ENCODE measurements around the gene CAVIN1. TPM values are rescaled to one million over a fixed set of nuclear protein-coding genes. Genes with fewer than 3 reads are reported as not detected.
"Not testable (repeated sequence)": the region's sequence is repeated elsewhere in the genome, so short reads cannot be mapped to it uniquely, and the experiment has no call there.

Gene CAVIN1
- total and polyA plus RNA-seq, 2 experiments from 2014 or later, result 18.1 to 35.7 TPM

GRCh38 chr17:42400844-42401375, 22.1 kb downstream of the CAVIN1 start:
- H4K20me1 ChIP-seq (replicated peaks; ENCODE audit: insufficient read depth); H3K27me3 Mint-ChIP-seq (ENCODE audit: insufficient read depth, low read depth, poor library complexity); H3K27ac ChIP-seq (ENCODE audit: low read depth); H3K9me3 Mint-ChIP-seq; ATAC-seq; H3F3A ChIP-seq (replicated peaks; ENCODE audit: low read depth); H2AFZ ChIP-seq; H3K4me2 ChIP-seq; H3K36me3 ChIP-seq (ENCODE audit: insufficient read depth); DNase-seq (ENCODE audit: low spot score); H3K36me3 Mint-ChIP-seq (ENCODE audit: low read depth); H3K4me3 ChIP-seq; H3K27me3 ChIP-seq (ENCODE audit: insufficient read depth); H3K9me2 ChIP-seq (ENCODE audit: insufficient read depth); H3K4me3 Mint-ChIP-seq; H3K27ac Mint-ChIP-seq; H3K79me2 ChIP-seq (replicated peaks; ENCODE audit: insufficient read depth): not testable (repeated sequence)
- H3K4me1 ChIP-seq (ENCODE audit: insufficient read depth), result peaks cover 31% of the 10 kb centered on the region
- H3K4me1 Mint-ChIP-seq, result peaks cover 32% of the 10 kb centered on the region

- ATAC-seq, result peak; percentile 12; the same call in 1 of the 3 replicates
- Histone ChIP-seq H4K20me1 (replicated peaks; ENCODE audit: insufficient read depth) (no peaks in the 10 kb centered on the region), H3K4me2 (peak overlapping the region; percentile 37), H3K27ac (ENCODE audit: low read depth) (peak overlapping the region; percentile 59), H2AFZ (peak overlapping the region; percentile 0; the same call in 1 of the 2 replicates), H3K4me3 (no peak overlapping the region), H3F3A (replicated peaks; ENCODE audit: low read depth) (peaks cover 4% of the 10 kb centered on the region; the same call in 1 of the 2 replicates), H3K9me2 (ENCODE audit: insufficient read depth) (no peaks in the 10 kb centered on the region), H3K36me3 (ENCODE audit: insufficient read depth) (no peaks in the 10 kb centered on the region), H3K4me1 (ENCODE audit: insufficient read depth) (peaks cover 31% of the 10 kb centered on the region), H3K27me3 (ENCODE audit: insufficient read depth) (no peaks in the 10 kb centered on the region), H3K79me2 (replicated peaks; ENCODE audit: insufficient read depth) (no peaks in the 10 kb centered on the region)
- TF ChIP-seq ZNF462 (CRISPR knock-in tag; IDR thresholded peaks at IDR 0.05), result peak; percentile 41; the same call in 1 of the 2 replicates
- no peak for TF ChIP-seq POLR2AphosphoS5 (IDR thresholded peaks at IDR 0.05; ENCODE audit: low read depth)
- H3K9me3 Mint-ChIP-seq, result no peaks in the 10 kb centered on the region
- peaks cover 32% of the 10 kb centered on the region for H3K4me1 Mint-ChIP-seq
- H3K36me3 Mint-ChIP-seq (ENCODE audit: low read depth), result no peaks in the 10 kb centered on the region; the same call in 2 of the 3 replicates
- H3K27ac Mint-ChIP-seq, result no peak overlapping the region
- DNase-seq (ENCODE audit: low spot score), result peak; percentile 53
- peaks cover 5% of the 10 kb centered on the region for H3K27me3 Mint-ChIP-seq (ENCODE audit: insufficient read depth, low read depth, poor library complexity)
- H3K4me3 Mint-ChIP-seq, result no peak overlapping the region
These were observed 22.9 kb downstream of the CAVIN1 start for GRCh38 chr17:42399948-42400843.

Measured in GM23338 (cell line).